A549 (cell line): Measurements from ENCODE around the gene WNT5B. TPM values are rescaled to one million over a fixed set of nuclear protein-coding genes. Genes with fewer than 3 reads are reported as not detected.

Experiments used
- ATAC-seq, 2 experiments: fragments of 200-7000 bp in 1 of 2; fragments of >200 bp in 1 of 2; cut with Nextera tagmentation in 1 of 2; cut with Tn5 transposase in 1 of 2; 3 replicates each; pipeline versions ENCODE4 v1.8.0 to v1.9.1; 2018 to 2020; ENCODE audit warnings: mild to moderate bottlenecking in 1 of 2, moderate library complexity in 1 of 2
- CTCF ChIA-PET: fragments of 300-600 bp; sonication (Branson Sonifier 250); formaldehyde crosslinking; extraction: SDS; loops from one replicate; lab custom pipeline; 2021; ENCODE audit warnings: antibody characterized with exemption, inconsistent platforms; lab: Yijun Ruan, JAX
- POLR2A ChIA-PET: fragments of 350-600 bp; formaldehyde crosslinking; extraction: SDS; loops from one replicate; lab custom pipeline; 2021; ENCODE audit warnings: antibody characterized with exemption, inconsistent platforms; lab: Yijun Ruan, JAX
- DNase-seq, 2 experiments: peaks; one replicate each; pipeline versions ENCODE4 v3.0.0 to v3.0.0-alpha.2; 2011 to 2016; ENCODE audit warnings: low read depth in 1 of 2, low spot score in 1 of 2
- FAIRE-seq: peaks from 2 replicates; lab custom pipeline; 2011; peaks lifted over from hg19 to GRCh38; lab: Jason Lieb, UNC
- H3K27ac ChIP-seq, 2 experiments: fragments of >200 bp; sonication (Bioruptor Twin); formaldehyde crosslinking; 3 replicates each; pipeline ENCODE4 v1.5.1; 2016 to 2017
- H3K4me1 ChIP-seq: fragments of >200 bp; sonication (Bioruptor Twin); formaldehyde crosslinking; 3 replicates; pipeline ENCODE4 v1.6.1; 2016
- H3K4me2 ChIP-seq: fragments of >200 bp; sonication (Bioruptor Twin); formaldehyde crosslinking; 3 replicates; pipeline ENCODE4 v1.6.1; 2016
- H3K4me3 ChIP-seq: fragments of >200 bp; sonication (Bioruptor Twin); formaldehyde crosslinking; 3 replicates; pipeline ENCODE4 v1.5.1; 2016
- H3K9me3 ChIP-seq: fragments of >200 bp; sonication (Bioruptor Twin); formaldehyde crosslinking; 3 replicates; pipeline ENCODE4 v1.6.1; 2016
- BHLHE40 ChIP-seq: IDR thresholded peaks from 2 replicates; pipeline ENCODE4 v1.6.1; 2012; ENCODE audit warnings: low read depth, low read length, inconsistent platforms
- CEBPB ChIP-seq, 2 experiments: fragments of >200 bp in 1 of 2; sonication (Bioruptor Twin) in 1 of 2; formaldehyde crosslinking in 1 of 2; IDR thresholded peaks; 2 replicates each; pipeline ENCODE4 v1.6.1; 2012 to 2016
- EHMT2 ChIP-seq: fragments of 200-600 bp; sonication (generic); IDR thresholded peaks from 2 replicates; pipeline ENCODE4 v1.6.1; 2016; ENCODE audit warnings: antibody characterized with exemption, low read depth, mild to moderate bottlenecking, moderate library complexity
- FOXS1 ChIP-seq: fragments of 250-450 bp; sonication (Bioruptor Pico); IDR thresholded peaks from 2 replicates; pipeline ENCODE4 v1.5.0; 2020; ENCODE audit warnings: mild to moderate bottlenecking, moderate library complexity
- KDM1A ChIP-seq: fragments of 200-600 bp; sonication (generic); IDR thresholded peaks from 2 replicates; pipeline ENCODE4 v1.6.1; 2016; ENCODE audit warnings: low read depth, mild to moderate bottlenecking
- MAZ ChIP-seq: fragments of 150-350 bp; IDR thresholded peaks from 2 replicates; pipeline ENCODE4 v1.6.1; 2014; ENCODE audit warnings: antibody characterized with exemption, low read depth, low read length, borderline replicate concordance
- NFE2L2 ChIP-seq: fragments of 150-350 bp; conservative IDR thresholded peaks from 2 replicates; pipeline ENCODE4 v1.6.1; 2014; ENCODE audit warnings: low read length
- PHF8 ChIP-seq: fragments of 200-600 bp; sonication (generic); IDR thresholded peaks from 2 replicates; pipeline ENCODE4 v1.6.1; 2016; ENCODE audit warnings: low read depth, mild to moderate bottlenecking, antibody characterized with exemption, moderate library complexity, borderline replicate concordance
- RAD21 ChIP-seq, 2 experiments: fragments of >200 bp in 1 of 2; sonication (Bioruptor Twin) in 1 of 2; formaldehyde crosslinking in 1 of 2; IDR thresholded peaks in 1 of 2; conservative IDR thresholded peaks in 1 of 2; 2 replicates in 1 of 2; 3 replicates in 1 of 2; pipeline ENCODE4 v1.6.1; 2012 to 2018; ENCODE audit warnings: inconsistent platforms in 1 of 2
- RNF2 ChIP-seq: fragments of 200-600 bp; sonication (generic); IDR thresholded peaks from 2 replicates; pipeline ENCODE4 v1.6.1; 2016; ENCODE audit warnings: low read depth, mild to moderate bottlenecking, antibody characterized with exemption, moderate library complexity, borderline replicate concordance
- SMC3 ChIP-seq: fragments of >200 bp; sonication (Bioruptor Twin); formaldehyde crosslinking; IDR thresholded peaks from 3 replicates; pipeline ENCODE4 v1.6.1; 2018; ENCODE audit warnings: inconsistent platforms
- WGBS: methylation state at CpG from one replicate; pipeline ENCODE4 v1.1.6; 2017; ENCODE audit errors: missing lambda C conversion rate; 5-methylcytosine and 5-hydroxymethylcytosine counted together
- polyA plus RNA-seq, 4 experiments: library from polyadenylated mRNA; depleted of rRNA in 3 of 4; stranded (reverse); fragments of >200 nt; fragmentation: RNase III in 1 of 4; extraction: RNeasy Plus Mini Kit Qiagen cat#74134 plus additional on column Dnase treatment in 1 of 4; gene quantifications; 2 replicates in 3 of 4; 3 replicates in 1 of 4; pipeline ENCODE4 v1.2.3, GENCODE V29; 2011 to 2017
- TF ChIP-seq, protein P1 (sequence below): fragments of >200 bp; sonication (Bioruptor Twin); formaldehyde crosslinking; IDR thresholded peaks from 3 replicates; pipeline ENCODE4 v1.5.1; 2016
- TF ChIP-seq, protein P2 (sequence below): IDR thresholded peaks from 2 replicates; pipeline ENCODE4 v1.6.1; 2012
- TF ChIP-seq, protein P3 (sequence below): fragments of 150-350 bp; IDR thresholded peaks from 2 replicates; pipeline ENCODE4 v1.6.1; 2014; ENCODE audit warnings: low read depth, mild to moderate bottlenecking, low read length
- TF ChIP-seq, protein P4 (sequence below): fragments of 450-650 bp; IDR thresholded peaks from 2 replicates; pipeline ENCODE4 v1.6.1; 2014; ENCODE audit warnings: antibody characterized with exemption
- TF ChIP-seq, protein P5 (sequence below): IDR thresholded peaks from 2 replicates; pipeline ENCODE4 v1.6.1; 2012
- TF ChIP-seq, protein P6 (sequence below): fragments of 200-600 bp; sonication (generic); IDR thresholded peaks from 2 replicates; pipeline ENCODE4 v1.6.1; 2016; ENCODE audit warnings: antibody characterized with exemption, mild to moderate bottlenecking, moderate library complexity

Gene WNT5B
- polyA plus RNA-seq, 2 of the 4 experiments (the other 2 are of a cell fraction) = 1.3 to 1.6 TPM

DNA sequence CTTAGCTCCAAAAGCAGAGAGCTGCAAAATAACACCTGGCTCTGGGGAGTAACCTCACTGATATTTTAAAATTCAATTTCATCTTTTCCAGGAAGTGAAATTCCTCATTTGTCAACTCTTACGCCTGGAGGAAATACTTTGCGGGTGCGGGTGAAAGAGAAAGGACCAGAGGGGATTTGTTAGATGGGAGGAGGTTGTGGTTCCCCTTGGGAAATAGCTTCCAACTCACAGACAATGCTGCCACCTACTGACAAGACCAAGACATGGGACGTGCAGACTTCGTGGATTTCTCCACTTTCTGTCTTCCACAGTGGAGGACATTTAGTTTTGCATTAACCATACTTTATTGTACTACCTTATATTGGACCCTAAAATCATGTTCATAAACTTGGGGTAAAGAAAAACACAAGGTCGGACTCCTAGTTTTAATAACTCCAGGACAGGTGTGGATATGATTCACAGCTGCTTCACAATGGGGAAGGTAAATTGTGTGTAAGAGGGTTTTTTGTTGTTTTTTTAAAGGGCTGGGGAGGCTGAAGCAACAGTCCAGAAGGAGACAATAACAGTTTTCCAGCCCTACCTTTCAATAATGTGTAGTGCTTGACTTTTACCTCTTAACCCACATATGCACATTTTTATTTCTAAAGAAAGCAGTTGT, 45.5 kb upstream of the WNT5B start:
- Histone ChIP-seq H3K9me3 (no peaks in the 10 kb centered on the region), H3K4me1 (0 out of 3 replicates have a peak, but pooled peaks cover 2% of the 10 kb centered on the region), H3K4me3 (no peak overlapping the region), H3K4me2 (peak overlapping the region; percentile 62), H3K27ac (no peak overlapping the region)
- POLR2A ChIA-PET = interaction anchor here (0.8 to 1.5 kb wide), 3 partner anchors 11 to 593 kb away, joined by 3 to 12 read pairs (median 5); no protein-coding TSS in a partner anchor
- WGBS = 0% methylated on average over 6 of the region's 6 CpGs
- peak; percentile 77 to 91; a peak in 5 of 6 replicates for ATAC-seq
- peak; percentile 91 for FAIRE-seq
- CTCF ChIA-PET = interaction anchor here (0.6 to 12.2 kb wide), 84 partner anchors 8 to 1242 kb away, joined by 3 to 198 read pairs (median 4); partner anchors contain the start of gene RAD52
- TF ChIP-seq, protein P1, sequence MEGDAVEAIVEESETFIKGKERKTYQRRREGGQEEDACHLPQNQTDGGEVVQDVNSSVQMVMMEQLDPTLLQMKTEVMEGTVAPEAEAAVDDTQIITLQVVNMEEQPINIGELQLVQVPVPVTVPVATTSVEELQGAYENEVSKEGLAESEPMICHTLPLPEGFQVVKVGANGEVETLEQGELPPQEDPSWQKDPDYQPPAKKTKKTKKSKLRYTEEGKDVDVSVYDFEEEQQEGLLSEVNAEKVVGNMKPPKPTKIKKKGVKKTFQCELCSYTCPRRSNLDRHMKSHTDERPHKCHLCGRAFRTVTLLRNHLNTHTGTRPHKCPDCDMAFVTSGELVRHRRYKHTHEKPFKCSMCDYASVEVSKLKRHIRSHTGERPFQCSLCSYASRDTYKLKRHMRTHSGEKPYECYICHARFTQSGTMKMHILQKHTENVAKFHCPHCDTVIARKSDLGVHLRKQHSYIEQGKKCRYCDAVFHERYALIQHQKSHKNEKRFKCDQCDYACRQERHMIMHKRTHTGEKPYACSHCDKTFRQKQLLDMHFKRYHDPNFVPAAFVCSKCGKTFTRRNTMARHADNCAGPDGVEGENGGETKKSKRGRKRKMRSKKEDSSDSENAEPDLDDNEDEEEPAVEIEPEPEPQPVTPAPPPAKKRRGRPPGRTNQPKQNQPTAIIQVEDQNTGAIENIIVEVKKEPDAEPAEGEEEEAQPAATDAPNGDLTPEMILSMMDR = peak; percentile 96
- TF ChIP-seq SMC3 = peak; percentile 85
- TF ChIP-seq, protein P2, sequence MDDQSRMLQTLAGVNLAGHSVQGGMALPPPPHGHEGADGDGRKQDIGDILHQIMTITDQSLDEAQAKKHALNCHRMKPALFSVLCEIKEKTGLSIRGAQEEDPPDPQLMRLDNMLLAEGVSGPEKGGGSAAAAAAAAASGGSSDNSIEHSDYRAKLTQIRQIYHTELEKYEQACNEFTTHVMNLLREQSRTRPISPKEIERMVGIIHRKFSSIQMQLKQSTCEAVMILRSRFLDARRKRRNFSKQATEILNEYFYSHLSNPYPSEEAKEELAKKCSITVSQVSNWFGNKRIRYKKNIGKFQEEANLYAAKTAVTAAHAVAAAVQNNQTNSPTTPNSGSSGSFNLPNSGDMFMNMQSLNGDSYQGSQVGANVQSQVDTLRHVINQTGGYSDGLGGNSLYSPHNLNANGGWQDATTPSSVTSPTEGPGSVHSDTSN = no peak
- TF ChIP-seq FOXS1 (CRISPR knock-in tag) = no peak
- TF ChIP-seq RAD21 (conservative IDR thresholded peaks at IDR 0.05 in 1 of 2, IDR thresholded peaks at IDR 0.05 in 1 of 2) = peak; percentile 97 to 98
- TF ChIP-seq, protein P3, sequence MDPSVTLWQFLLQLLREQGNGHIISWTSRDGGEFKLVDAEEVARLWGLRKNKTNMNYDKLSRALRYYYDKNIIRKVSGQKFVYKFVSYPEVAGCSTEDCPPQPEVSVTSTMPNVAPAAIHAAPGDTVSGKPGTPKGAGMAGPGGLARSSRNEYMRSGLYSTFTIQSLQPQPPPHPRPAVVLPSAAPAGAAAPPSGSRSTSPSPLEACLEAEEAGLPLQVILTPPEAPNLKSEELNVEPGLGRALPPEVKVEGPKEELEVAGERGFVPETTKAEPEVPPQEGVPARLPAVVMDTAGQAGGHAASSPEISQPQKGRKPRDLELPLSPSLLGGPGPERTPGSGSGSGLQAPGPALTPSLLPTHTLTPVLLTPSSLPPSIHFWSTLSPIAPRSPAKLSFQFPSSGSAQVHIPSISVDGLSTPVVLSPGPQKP = no peak
- TF ChIP-seq, protein P4, sequence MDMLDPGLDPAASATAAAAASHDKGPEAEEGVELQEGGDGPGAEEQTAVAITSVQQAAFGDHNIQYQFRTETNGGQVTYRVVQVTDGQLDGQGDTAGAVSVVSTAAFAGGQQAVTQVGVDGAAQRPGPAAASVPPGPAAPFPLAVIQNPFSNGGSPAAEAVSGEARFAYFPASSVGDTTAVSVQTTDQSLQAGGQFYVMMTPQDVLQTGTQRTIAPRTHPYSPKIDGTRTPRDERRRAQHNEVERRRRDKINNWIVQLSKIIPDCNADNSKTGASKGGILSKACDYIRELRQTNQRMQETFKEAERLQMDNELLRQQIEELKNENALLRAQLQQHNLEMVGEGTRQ = no peak
- TF ChIP-seq KDM1A = no peak
- TF ChIP-seq CEBPB (IDR thresholded peaks at IDR 0.05) = peak in 1 of 2 experiments; percentile 36; a peak in 1 of 4 replicates
- no peak for TF ChIP-seq RNF2
- DNase-seq = peak; percentile 74 to 87

DNA sequence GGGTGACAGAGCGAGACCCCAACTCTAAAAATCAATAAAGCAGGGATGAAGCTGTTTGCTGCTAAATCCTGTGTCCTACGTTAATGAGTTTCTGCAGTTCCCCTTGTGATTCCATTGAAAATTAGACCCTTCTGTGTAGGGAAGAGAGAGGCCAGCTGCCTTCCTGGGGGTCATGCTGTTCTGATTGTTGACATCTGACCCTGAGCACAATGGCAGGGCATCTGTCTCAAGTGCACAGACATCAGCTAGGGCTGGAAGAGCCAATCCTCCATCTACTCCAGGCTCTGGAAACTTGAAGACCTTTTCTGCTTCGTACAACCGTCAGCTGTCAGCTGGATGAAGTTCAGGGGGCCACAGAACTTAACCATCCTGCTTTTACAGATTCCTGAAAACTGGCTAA, 44.7 kb upstream of the WNT5B start:
- 65% methylated on average over 4 of the region's 4 CpGs for WGBS
- POLR2A ChIA-PET = interaction anchor here (1.5 kb wide), 1 partner anchor 466 kb away, joined by 12 read pairs; no protein-coding TSS in a partner anchor
- TF ChIP-seq MAZ (no peak), NFE2L2 (no peak), BHLHE40 (no peak), RNF2 (no peak), KDM1A (no peak), PHF8 (no peak), EHMT2 (no peak)
- TF ChIP-seq, protein P5, sequence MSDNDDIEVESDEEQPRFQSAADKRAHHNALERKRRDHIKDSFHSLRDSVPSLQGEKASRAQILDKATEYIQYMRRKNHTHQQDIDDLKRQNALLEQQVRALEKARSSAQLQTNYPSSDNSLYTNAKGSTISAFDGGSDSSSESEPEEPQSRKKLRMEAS = no peak
- TF ChIP-seq, protein P6, sequence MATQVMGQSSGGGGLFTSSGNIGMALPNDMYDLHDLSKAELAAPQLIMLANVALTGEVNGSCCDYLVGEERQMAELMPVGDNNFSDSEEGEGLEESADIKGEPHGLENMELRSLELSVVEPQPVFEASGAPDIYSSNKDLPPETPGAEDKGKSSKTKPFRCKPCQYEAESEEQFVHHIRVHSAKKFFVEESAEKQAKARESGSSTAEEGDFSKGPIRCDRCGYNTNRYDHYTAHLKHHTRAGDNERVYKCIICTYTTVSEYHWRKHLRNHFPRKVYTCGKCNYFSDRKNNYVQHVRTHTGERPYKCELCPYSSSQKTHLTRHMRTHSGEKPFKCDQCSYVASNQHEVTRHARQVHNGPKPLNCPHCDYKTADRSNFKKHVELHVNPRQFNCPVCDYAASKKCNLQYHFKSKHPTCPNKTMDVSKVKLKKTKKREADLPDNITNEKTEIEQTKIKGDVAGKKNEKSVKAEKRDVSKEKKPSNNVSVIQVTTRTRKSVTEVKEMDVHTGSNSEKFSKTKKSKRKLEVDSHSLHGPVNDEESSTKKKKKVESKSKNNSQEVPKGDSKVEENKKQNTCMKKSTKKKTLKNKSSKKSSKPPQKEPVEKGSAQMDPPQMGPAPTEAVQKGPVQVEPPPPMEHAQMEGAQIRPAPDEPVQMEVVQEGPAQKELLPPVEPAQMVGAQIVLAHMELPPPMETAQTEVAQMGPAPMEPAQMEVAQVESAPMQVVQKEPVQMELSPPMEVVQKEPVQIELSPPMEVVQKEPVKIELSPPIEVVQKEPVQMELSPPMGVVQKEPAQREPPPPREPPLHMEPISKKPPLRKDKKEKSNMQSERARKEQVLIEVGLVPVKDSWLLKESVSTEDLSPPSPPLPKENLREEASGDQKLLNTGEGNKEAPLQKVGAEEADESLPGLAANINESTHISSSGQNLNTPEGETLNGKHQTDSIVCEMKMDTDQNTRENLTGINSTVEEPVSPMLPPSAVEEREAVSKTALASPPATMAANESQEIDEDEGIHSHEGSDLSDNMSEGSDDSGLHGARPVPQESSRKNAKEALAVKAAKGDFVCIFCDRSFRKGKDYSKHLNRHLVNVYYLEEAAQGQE = no peak
- H3K4me1 ChIP-seq = 0 out of 3 replicates have a peak, but pooled peaks cover 2% of the 10 kb centered on the region
- H3K27ac ChIP-seq = no peak overlapping the region
- CTCF ChIA-PET = interaction anchor here (0.6 to 12.2 kb wide), 42 partner anchors 9 to 1014 kb away, joined by 3 to 198 read pairs (median 5); partner anchors contain the start of gene RAD52
- FAIRE-seq (no peak), DNase-seq (no peak), ATAC-seq (no peak)
- H3K4me3 ChIP-seq = no peak overlapping the region
- H3K4me2 ChIP-seq = no peak overlapping the region
- no peaks in the 10 kb centered on the region for H3K9me3 ChIP-seq
